Neural crest cell (in vitro differentiated cells): ENCODE data around the gene TAF15. TPM values are rescaled to one million over a fixed set of nuclear protein-coding genes. Genes with fewer than 3 reads are reported as not detected.

Experiments used
- DNase-seq: peaks from one replicate; pipeline ENCODE4 v3.0.0; 2021; ENCODE audit warnings: low read depth, mixed read lengths, low spot score
- H3K27ac Mint-ChIP-seq: one replicate; pipeline ENCODE4 v1.8.0; 2021; ENCODE audit warnings: mild to moderate bottlenecking, mixed read lengths; ENCODE audit not compliant: unreplicated experiment
- H3K27me3 Mint-ChIP-seq: 2 replicates; pipeline ENCODE4 v1.8.0; 2021; ENCODE audit warnings: low read depth, mild to moderate bottlenecking, mixed read lengths
- H3K36me3 Mint-ChIP-seq: 2 replicates; pipeline ENCODE4 v1.8.0; 2021; ENCODE audit warnings: low read depth, mild to moderate bottlenecking, mixed read lengths
- H3K4me1 Mint-ChIP-seq: 2 replicates; pipeline ENCODE4 v1.8.0; 2021; ENCODE audit warnings: mixed read lengths
- H3K4me3 Mint-ChIP-seq: one replicate; pipeline ENCODE4 v1.8.0; 2021; ENCODE audit warnings: mild to moderate bottlenecking, mixed read lengths
- H3K9me3 Mint-ChIP-seq: 2 replicates; pipeline ENCODE4 v1.8.0; 2021; ENCODE audit warnings: mixed read lengths
- CTCF ChIP-seq: fragments of 200-600 bp; sonication (generic); conservative IDR thresholded peaks from 2 replicates; pipeline ENCODE4 v1.5.0; 2021; ENCODE audit warnings: antibody characterized with exemption, mild to moderate bottlenecking
- total RNA-seq: library from RNA; stranded (reverse); gene quantifications from 2 replicates; pipeline ENCODE4 v1.2.1, GENCODE V29; 2021

Gene TAF15
- total RNA-seq, 1 donor from 2014 or later = 300 TPM

GRCh38 chr17:35765086-35765710 lies 44.1 kb upstream of the TAF15 start:
- Mint-ChIP-seq H3K27me3 (no peaks in the 10 kb centered on the region), H3K4me1 (peaks cover 30% of the 10 kb centered on the region), H3K4me3 (peak overlapping the region; percentile 89), H3K36me3 (no peaks in the 10 kb centered on the region), H3K27ac (peak overlapping the region; percentile 43), H3K9me3 (no peaks in the 10 kb centered on the region)
- DNase-seq = no peak
- no peak for TF ChIP-seq CTCF

GRCh38 chr17:35765756-35766488 lies 43.4 kb upstream of the TAF15 start:
- no peak for TF ChIP-seq CTCF
- Mint-ChIP-seq H3K4me1 (peaks cover 30% of the 10 kb centered on the region), H3K27me3 (no peaks in the 10 kb centered on the region), H3K4me3 (peak overlapping the region; percentile 89), H3K9me3 (no peaks in the 10 kb centered on the region), H3K36me3 (no peaks in the 10 kb centered on the region), H3K27ac (peak overlapping the region; percentile 98)
- DNase-seq = no peak

- Mint-ChIP-seq H3K4me1 (peaks cover 30% of the 10 kb centered on the region), H3K27me3 (no peaks in the 10 kb centered on the region), H3K36me3 (no peaks in the 10 kb centered on the region), H3K9me3 (no peaks in the 10 kb centered on the region), H3K4me3 (no peak overlapping the region), H3K27ac (no peak overlapping the region)
- no peak for TF ChIP-seq CTCF
- DNase-seq = no peak
Measured at GRCh38 chr17:35766489-35766877, 42.8 kb upstream of the TAF15 start.

GRCh38 chr17:35766903-35767510 lies 42.3 kb upstream of the TAF15 start:
- Mint-ChIP-seq H3K4me1 (peaks cover 30% of the 10 kb centered on the region), H3K27me3 (no peaks in the 10 kb centered on the region), H3K27ac (no peak overlapping the region), H3K36me3 (no peaks in the 10 kb centered on the region), H3K4me3 (no peak overlapping the region), H3K9me3 (no peaks in the 10 kb centered on the region)
- DNase-seq = no peak
- peak; percentile 60 for TF ChIP-seq CTCF

- no peak overlapping the region for H3K4me3 Mint-ChIP-seq
- no peaks in the 10 kb centered on the region for H3K9me3 Mint-ChIP-seq
- TF ChIP-seq CTCF = no peak
- DNase-seq = no peak
- H3K27ac Mint-ChIP-seq = no peak overlapping the region
- no peaks in the 10 kb centered on the region for H3K36me3 Mint-ChIP-seq
- peaks cover 43% of the 10 kb centered on the region for H3K4me1 Mint-ChIP-seq
- H3K27me3 Mint-ChIP-seq = no peaks in the 10 kb centered on the region
Measured at GRCh38 chr17:35768797-35769196, 40.5 kb upstream of the TAF15 start.
